Osteocyte (in vitro differentiated cells): Measurements from ENCODE around the gene HNRNPAB. TPM values are rescaled to one million over a fixed set of nuclear protein-coding genes. Genes with fewer than 3 reads are reported as not detected.
"Not testable (repeated sequence)": the region's sequence is repeated elsewhere in the genome, so short reads cannot be mapped to it uniquely, and the experiment has no call there.

ENCODE experiments used
- DNase-seq: peaks from one replicate; pipeline ENCODE4 v3.0.0; 2021; ENCODE audit warnings: mixed read lengths; ENCODE audit not compliant: unreplicated experiment; ENCODE audit errors: extremely low spot score
- H3K27ac Mint-ChIP-seq: one replicate; pipeline ENCODE4 v1.8.0; 2021; ENCODE audit warnings: mild to moderate bottlenecking, mixed read lengths; ENCODE audit not compliant: unreplicated experiment
- H3K27me3 Mint-ChIP-seq: one replicate; pipeline ENCODE4 v1.8.0; 2021; ENCODE audit warnings: mixed read lengths; ENCODE audit not compliant: unreplicated experiment
- H3K36me3 Mint-ChIP-seq: one replicate; pipeline ENCODE4 v1.8.0; 2021; ENCODE audit warnings: mixed read lengths; ENCODE audit not compliant: unreplicated experiment
- H3K4me1 Mint-ChIP-seq: one replicate; pipeline ENCODE4 v1.8.0; 2021; ENCODE audit warnings: mixed read lengths; ENCODE audit not compliant: unreplicated experiment
- H3K4me3 Mint-ChIP-seq: one replicate; pipeline ENCODE4 v1.8.0; 2021; ENCODE audit warnings: mild to moderate bottlenecking, moderate library complexity, mixed read lengths; ENCODE audit not compliant: unreplicated experiment
- H3K9me3 Mint-ChIP-seq: one replicate; pipeline ENCODE4 v1.8.0; 2021; ENCODE audit warnings: mixed read lengths; ENCODE audit not compliant: unreplicated experiment
- CTCF ChIP-seq: fragments of 200-600 bp; sonication (generic); IDR thresholded peaks from 2 replicates; pipeline ENCODE4 v1.5.0; 2021; ENCODE audit warnings: antibody characterized with exemption, mild to moderate bottlenecking, moderate library complexity
- total RNA-seq: library from RNA; stranded (reverse); gene quantifications from 2 replicates; pipeline ENCODE4 v1.2.1, GENCODE V29; 2021

The HNRNPAB gene
- total RNA-seq, 1 donor from 2014 or later, result 131 TPM

DNA sequence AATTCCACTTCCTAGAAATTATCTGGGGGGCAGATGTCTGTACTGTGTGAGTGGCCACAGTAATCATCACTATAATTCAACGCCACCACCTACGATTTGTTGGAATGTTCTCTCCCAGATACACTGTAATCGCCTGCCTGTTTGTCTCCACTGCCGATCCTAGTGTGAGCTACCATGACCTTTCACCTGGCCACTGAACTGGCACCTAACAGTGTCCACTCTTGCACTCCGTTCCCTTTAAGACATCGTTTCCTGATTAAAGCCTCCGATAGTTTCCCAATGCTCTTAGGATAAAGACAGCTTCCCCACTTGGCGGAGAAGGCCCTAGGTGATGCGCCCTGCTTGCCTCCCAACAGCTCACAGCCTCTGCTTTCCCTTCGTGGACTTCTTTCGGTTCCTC lies 24.3 kb downstream of the HNRNPAB start:
- DNase-seq, result no peak
- Mint-ChIP-seq H3K27ac (no peak overlapping the region), H3K36me3 (peaks cover 43% of the 10 kb centered on the region), H3K4me3 (no peak overlapping the region), H3K9me3 (peaks cover 9% of the 10 kb centered on the region), H3K27me3 (no peaks in the 10 kb centered on the region), H3K4me1 (peaks cover 24% of the 10 kb centered on the region)
- no peak for TF ChIP-seq CTCF

DNA sequence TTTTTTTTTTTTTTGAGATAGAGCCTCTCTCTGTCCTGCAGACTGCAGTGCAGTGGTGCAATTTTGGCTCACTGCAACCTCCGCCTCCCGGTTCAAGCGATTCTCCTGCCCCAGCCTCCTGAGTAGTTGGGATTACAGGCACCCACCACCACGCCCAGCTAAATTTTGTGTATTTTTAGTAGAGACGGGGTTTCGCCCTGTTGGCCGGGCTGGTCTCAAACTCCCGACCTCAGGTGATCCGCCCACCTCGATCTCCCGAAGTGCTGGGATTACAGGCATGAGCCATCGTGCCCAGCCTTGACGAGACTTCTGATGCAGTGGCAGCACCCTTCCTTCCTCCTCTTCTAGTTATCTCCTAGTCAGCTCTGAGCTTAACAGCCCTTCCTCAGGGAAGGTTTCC lies 24.8 kb downstream of the HNRNPAB start:
- not testable (repeated sequence) for H3K4me3 Mint-ChIP-seq

DNA sequence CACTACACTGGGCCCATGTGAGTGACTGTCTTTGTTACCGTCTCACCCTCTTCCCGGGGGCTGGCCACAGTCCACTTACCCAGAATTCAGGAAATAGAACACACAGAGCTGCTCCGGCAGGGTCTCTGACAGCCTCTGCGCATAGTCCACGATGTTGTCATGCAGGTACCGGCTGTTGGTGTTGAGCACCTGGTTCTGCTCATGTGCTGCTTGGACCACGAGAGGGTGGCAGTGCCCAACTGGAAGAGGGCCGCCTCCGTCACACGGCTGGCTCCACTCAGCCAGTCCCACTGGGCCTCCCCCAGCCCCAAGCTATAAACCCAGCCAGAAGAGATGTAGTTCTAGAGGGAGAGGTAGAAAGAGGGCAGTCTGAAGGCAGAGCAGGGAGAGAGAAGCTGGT lies 25.5 kb downstream of the HNRNPAB start:
- H3K27me3 Mint-ChIP-seq, result no peaks in the 10 kb centered on the region
- no peak overlapping the region for H3K27ac Mint-ChIP-seq
- peaks cover 42% of the 10 kb centered on the region for H3K36me3 Mint-ChIP-seq
- no peak for TF ChIP-seq CTCF
- H3K4me3 Mint-ChIP-seq, result peak overlapping the region; percentile 22
- peaks cover 9% of the 10 kb centered on the region for H3K9me3 Mint-ChIP-seq
- peaks cover 25% of the 10 kb centered on the region for H3K4me1 Mint-ChIP-seq
- no peak for DNase-seq

More for the DNA sequence above, 24.8 kb downstream of the HNRNPAB start:
- H3K9me3 Mint-ChIP-seq, H3K27me3 Mint-ChIP-seq, DNase-seq, H3K27ac Mint-ChIP-seq: not testable (repeated sequence)
- Mint-ChIP-seq H3K4me1 (peaks cover 24% of the 10 kb centered on the region), H3K36me3 (peaks cover 42% of the 10 kb centered on the region)

- peak overlapping the region; percentile 55 for H3K27ac Mint-ChIP-seq
- peaks cover 37% of the 10 kb centered on the region for H3K36me3 Mint-ChIP-seq
- H3K27me3 Mint-ChIP-seq, result no peaks in the 10 kb centered on the region
- peaks cover 9% of the 10 kb centered on the region for H3K9me3 Mint-ChIP-seq
- peak overlapping the region; percentile 81 for H3K4me3 Mint-ChIP-seq
- TF ChIP-seq CTCF, result no peak
- DNase-seq, result no peak
- H3K4me1 Mint-ChIP-seq, result peaks cover 27% of the 10 kb centered on the region
Observed at GRCh38 chr5:178230879-178231538, 26.7 kb downstream of the HNRNPAB start.

- Mint-ChIP-seq H3K36me3 (peaks cover 34% of the 10 kb centered on the region), H3K27ac (peak overlapping the region; percentile 55), H3K4me1 (peaks cover 27% of the 10 kb centered on the region), H3K4me3 (peak overlapping the region; percentile 81), H3K9me3 (peaks cover 9% of the 10 kb centered on the region), H3K27me3 (no peaks in the 10 kb centered on the region)
- no peak for DNase-seq
- TF ChIP-seq CTCF, result no peak
Observed at GRCh38 chr5:178231539-178232123, 27.3 kb downstream of the HNRNPAB start.
